ENCODE data around the gene GALT. TPM values are rescaled to one million over a fixed set of nuclear protein-coding genes. Genes with fewer than 3 reads are reported as not detected.
A peak's percentile ranks its signal among the peaks of the same experiment; 100 is the strongest.

The GALT gene
- total RNA-seq, 1 donor from 2014 or later = 51.5 TPM

DNA sequence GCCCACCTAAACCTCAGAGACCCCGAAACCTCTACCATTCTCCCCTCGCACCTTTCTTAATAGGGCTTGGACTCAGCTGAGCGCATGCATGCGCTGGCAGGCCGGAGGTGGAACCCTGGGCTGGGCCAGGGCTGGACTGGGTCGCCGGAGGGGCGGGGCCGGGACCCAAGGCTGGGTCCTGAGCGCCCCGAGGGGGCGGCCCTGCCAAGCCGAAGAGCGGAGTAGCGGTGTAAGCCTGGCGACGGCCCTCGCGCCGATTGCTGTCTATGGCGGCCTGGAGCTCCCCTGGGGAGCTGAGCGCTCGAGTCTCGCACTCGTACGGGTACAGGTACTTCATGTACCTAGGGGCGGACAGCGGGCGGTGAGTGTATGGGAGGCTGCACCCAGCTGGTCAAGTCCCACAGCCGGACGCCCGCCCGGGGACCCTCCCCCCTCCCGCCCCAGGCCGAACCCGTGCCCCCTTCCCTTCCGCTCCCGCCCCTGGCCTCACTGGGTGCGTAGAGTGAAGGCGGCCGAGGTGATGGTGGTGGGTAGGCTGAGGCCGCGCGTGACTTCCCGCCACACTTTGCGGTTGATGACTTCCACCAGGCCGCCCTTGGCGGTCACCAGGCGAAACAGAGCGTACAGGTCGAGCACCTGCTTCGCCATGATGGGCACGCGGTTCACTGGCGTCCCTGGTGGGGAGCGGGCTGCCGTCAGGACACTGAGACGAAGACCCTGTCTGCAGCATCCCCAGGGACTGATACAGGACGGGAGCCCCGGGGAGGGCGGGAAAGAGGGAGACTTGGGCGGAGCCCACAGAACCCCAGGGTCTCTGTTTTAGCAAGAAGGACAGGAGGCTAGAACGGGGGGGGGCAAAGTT lies 22.9 kb upstream of the GALT start:
- H3K4me1 ChIP-seq = peaks cover 35% of the 10 kb centered on the region
- no peak for DNase-seq
- H3K27ac ChIP-seq (replicated peaks) = no peak overlapping the region
- no peaks in the 10 kb centered on the region for H3K36me3 ChIP-seq
- intact Hi-C loops (cut with micrococcal nuclease) = no loop called here
- H3K4me3 ChIP-seq = peak overlapping the region; percentile 37
- peaks cover 74% of the 10 kb centered on the region for H3K27me3 ChIP-seq (ENCODE audit: low read depth)
- H3K9me3 ChIP-seq (replicated peaks) = no peaks in the 10 kb centered on the region
- no peak for TF ChIP-seq CTCF (IDR thresholded peaks at IDR 0.05; ENCODE audit: borderline replicate concordance)

GRCh38 chr9:34624475-34625185 lies 21.8 kb upstream of the GALT start:
- no peak for DNase-seq
- H3K27me3 ChIP-seq (ENCODE audit: low read depth) = peaks cover 85% of the 10 kb centered on the region
- H3K36me3 ChIP-seq = no peaks in the 10 kb centered on the region
- peaks cover 37% of the 10 kb centered on the region for H3K4me1 ChIP-seq
- no peak for TF ChIP-seq CTCF (IDR thresholded peaks at IDR 0.05; ENCODE audit: borderline replicate concordance)
- H3K27ac ChIP-seq (replicated peaks) = no peak overlapping the region
- no peak overlapping the region for H3K4me3 ChIP-seq
- intact Hi-C loops (cut with micrococcal nuclease) = no loop called here
- H3K9me3 ChIP-seq (replicated peaks) = no peaks in the 10 kb centered on the region

- H3K9me3 ChIP-seq (replicated peaks) = no peaks in the 10 kb centered on the region
- peaks cover 90% of the 10 kb centered on the region for H3K27me3 ChIP-seq (ENCODE audit: low read depth)
- H3K4me3 ChIP-seq = no peak overlapping the region
- no peak overlapping the region for H3K27ac ChIP-seq (replicated peaks)
- peaks cover 32% of the 10 kb centered on the region for H3K4me1 ChIP-seq
- no peak for TF ChIP-seq CTCF (IDR thresholded peaks at IDR 0.05; ENCODE audit: borderline replicate concordance)
- intact Hi-C loops (cut with micrococcal nuclease) = no loop called here
- no peak for DNase-seq
- no peaks in the 10 kb centered on the region for H3K36me3 ChIP-seq
Measured at GRCh38 chr9:34625186-34625486, 21.3 kb upstream of the GALT start.

GRCh38 chr9:34627716-34628655 lies 18.5 kb upstream of the GALT start:
- Histone ChIP-seq H3K4me3 (peak overlapping the region; percentile 65), H3K36me3 (no peaks in the 10 kb centered on the region), H3K9me3 (replicated peaks) (no peaks in the 10 kb centered on the region), H3K27ac (replicated peaks) (no peak overlapping the region), H3K27me3 (ENCODE audit: low read depth) (peaks cover 74% of the 10 kb centered on the region), H3K4me1 (peaks cover 26% of the 10 kb centered on the region)
- intact Hi-C loops (cut with micrococcal nuclease) = no loop called here
- no peak for TF ChIP-seq CTCF (IDR thresholded peaks at IDR 0.05; ENCODE audit: borderline replicate concordance)
- DNase-seq = no peak
